GM20000 (cell line): ENCODE measurements around the gene EPS8L1.
"Not testable (repeated sequence)": the region's sequence is repeated elsewhere in the genome, so short reads cannot be mapped to it uniquely, and the experiment has no call there.

Source experiments
- DNase-seq: peaks from one replicate; pipeline ENCODE4 v3.0.0; 2012; ENCODE audit warnings: low spot score
- TF ChIP-seq, protein P1 (sequence below): IDR thresholded peaks from 2 replicates; pipeline ENCODE4 v1.5.1; 2012; ENCODE audit warnings: mild to moderate bottlenecking, control low read depth; ENCODE audit errors: extremely low read depth, missing control alignments

The EPS8L1 gene

GRCh38 chr19:55075371-55075998 lies at the start of gene EPS8L1:
TSS of gene EPS8L1 (plus strand) at chr19:55075869. CDS start at chr19:55076445, 576 bp downstream.
- DNase-seq: no peak
- TF ChIP-seq, protein P1, sequence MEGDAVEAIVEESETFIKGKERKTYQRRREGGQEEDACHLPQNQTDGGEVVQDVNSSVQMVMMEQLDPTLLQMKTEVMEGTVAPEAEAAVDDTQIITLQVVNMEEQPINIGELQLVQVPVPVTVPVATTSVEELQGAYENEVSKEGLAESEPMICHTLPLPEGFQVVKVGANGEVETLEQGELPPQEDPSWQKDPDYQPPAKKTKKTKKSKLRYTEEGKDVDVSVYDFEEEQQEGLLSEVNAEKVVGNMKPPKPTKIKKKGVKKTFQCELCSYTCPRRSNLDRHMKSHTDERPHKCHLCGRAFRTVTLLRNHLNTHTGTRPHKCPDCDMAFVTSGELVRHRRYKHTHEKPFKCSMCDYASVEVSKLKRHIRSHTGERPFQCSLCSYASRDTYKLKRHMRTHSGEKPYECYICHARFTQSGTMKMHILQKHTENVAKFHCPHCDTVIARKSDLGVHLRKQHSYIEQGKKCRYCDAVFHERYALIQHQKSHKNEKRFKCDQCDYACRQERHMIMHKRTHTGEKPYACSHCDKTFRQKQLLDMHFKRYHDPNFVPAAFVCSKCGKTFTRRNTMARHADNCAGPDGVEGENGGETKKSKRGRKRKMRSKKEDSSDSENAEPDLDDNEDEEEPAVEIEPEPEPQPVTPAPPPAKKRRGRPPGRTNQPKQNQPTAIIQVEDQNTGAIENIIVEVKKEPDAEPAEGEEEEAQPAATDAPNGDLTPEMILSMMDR: no peak

GRCh38 chr19:55027140-55027471 lies 48.6 kb upstream of the EPS8L1 start:
- not testable (repeated sequence) for DNase-seq

DNA sequence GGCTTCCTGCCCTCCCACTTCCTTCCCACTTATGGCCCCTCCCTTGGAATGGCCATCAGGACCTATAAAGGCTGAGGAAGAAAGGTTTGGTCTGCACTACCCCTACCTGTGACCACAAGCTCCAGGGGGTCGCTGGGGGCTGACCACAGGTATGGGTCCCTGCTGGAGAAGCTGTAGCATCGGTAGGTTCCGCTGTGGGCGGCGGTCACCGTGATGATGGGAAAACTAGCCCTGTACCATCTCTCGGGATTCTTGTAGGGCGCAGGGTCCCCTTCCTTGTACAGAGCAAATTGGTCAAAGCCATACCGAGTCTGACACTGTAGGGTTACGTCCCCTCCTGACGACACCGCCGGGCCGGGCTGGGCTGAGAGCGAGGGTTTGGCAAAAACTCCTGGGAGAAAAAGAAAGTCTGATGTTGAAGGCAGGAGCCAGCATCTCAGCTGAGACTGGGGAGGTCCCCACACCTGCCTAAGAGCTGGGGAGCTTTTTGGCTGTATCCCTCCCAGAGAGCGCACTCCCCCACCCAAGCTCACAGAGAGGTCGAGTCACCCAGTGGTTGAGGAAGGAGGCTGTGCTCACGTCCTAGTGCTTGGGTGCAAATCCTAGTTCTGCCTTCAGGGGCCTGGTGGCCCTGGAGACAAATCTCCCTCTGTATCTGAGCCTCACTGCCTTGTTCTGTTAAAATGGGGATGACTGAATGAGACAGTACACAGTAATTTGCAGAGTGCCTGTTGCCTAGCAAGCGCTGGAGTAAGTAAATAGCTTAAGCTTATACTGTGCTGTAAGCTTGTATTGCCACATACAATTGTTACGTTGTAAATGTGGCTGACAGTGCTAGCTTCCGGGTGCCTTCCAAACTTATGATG lies 48.0 kb upstream of the EPS8L1 start:
- TF ChIP-seq, protein P1: no peak
- no peak for DNase-seq

DNA sequence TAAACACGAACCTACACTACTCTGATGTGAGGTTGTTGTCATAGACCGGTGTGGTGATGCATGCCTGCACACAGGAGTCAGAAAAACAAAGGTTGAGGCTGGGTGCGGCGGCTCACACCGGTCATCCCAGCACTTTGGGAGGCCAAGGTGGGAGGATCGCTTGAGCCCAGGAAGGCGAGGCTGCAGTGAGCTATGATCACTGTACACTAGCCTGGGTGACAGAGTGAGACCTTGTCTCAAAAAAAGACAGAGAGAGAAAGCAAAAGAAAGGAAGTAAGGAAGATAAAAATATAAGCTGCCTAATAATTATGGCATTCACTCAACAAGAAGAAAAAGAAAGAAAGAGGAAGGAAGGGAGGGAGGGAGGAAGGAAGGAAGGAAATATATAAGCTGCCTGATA lies 46.9 kb upstream of the EPS8L1 start:
- TF ChIP-seq, protein P1: no peak
- no peak for DNase-seq

GRCh38 chr19:55031178-55031577 lies 44.5 kb upstream of the EPS8L1 start:
- DNase-seq: no peak
- TF ChIP-seq, protein P1: no peak

GRCh38 chr19:55032170-55032800 lies 43.4 kb upstream of the EPS8L1 start:
- no peak for DNase-seq
- TF ChIP-seq, protein P1: no peak

DNA sequence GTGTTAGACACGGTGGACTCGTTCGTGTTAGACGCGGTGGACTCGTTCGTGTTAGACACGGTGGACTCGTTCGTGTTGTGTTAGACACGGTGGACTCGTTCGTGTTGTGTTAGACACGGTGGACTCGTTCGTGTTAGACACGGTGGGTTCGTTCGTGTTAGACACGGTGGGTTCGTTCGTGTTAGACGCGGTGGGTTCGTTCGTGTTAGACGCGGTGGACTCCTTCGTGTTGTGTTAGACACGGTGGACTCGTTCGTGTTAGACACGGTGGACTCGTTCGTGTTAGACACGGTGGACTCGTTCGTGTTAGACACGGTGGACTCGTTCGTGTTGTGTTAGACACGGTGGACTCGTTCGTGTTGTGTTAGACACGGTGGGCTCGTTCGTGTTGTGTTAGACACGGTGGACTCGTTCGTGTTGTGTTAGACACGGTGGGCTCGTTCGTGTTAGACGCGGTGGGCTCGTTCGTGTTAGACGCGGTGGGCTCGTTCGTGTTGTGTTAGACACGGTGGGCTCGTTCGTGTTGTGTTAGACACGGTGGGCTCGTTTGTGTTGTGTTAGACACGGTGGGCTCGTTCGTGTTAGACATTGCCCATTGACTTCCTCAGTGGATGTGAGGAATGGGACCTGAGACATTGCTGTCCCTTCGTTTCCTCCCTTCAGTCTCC lies 42.6 kb upstream of the EPS8L1 start:
- DNase-seq: not testable (repeated sequence)

DNA sequence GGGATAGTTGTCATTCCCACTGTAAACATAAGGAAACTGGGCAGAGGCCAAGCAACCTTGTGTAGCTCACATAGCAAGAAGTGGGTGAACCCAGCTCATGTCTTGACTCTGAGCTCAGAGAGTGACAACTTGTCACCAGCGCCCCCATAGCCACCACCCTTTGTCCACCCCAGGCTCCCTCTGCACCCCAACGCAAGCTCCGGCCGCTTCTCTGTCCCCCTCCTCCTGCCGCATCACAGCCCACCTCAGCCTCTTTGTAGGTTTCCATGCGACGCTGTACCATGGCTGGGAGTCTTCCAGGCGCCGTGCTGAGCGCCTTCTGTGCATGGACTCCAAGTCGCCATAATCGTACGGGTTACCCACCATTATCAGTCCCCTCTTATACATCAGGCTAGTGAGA lies 40.9 kb upstream of the EPS8L1 start:
- TF ChIP-seq, protein P1: no peak
- no peak for DNase-seq
